ENCODE measurements around the gene VDR.

VDR gene

DNA sequence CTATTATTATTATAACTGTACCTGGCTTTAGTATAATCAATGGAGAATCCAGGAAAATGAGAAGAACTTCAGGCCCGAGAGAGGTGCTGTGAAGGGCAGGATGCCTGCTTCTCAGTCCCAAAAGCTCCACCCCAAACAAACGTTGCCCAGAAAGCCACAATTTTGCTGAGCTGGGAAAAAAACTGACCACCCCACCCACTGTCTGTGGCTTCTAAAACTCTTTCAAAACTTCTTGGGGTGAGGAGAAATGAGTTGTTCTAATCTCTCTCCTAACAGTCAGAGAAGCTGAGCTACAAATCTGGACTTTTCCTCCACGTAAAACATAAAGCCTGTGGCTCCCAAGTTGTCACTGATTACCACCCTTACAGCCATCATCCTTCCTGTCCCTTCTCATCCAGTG is 13.4 kb downstream of the VDR start:
- peak; percentile 60 for DNase-seq

DNA sequence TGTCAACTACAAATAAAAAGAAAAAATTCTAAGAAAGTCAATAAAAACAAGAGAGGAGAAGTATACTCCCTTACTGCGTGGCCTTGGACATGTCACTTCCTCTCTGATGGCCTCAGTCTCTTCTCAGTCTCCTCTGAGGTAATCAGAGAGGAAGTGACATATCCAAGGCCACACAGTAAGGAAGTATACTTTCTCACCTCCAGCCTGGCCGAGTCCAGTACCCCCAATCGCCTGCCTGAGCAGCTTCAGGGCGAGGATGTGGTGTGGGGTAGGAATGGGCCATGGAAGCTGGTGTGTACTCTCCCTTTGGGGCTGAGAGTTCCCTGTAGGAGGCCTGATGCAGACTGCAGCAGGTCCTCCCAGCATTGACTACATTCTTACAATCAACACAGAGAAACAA is 15.8 kb downstream of the VDR start:
- DNase-seq, result peak; percentile 64

DNA sequence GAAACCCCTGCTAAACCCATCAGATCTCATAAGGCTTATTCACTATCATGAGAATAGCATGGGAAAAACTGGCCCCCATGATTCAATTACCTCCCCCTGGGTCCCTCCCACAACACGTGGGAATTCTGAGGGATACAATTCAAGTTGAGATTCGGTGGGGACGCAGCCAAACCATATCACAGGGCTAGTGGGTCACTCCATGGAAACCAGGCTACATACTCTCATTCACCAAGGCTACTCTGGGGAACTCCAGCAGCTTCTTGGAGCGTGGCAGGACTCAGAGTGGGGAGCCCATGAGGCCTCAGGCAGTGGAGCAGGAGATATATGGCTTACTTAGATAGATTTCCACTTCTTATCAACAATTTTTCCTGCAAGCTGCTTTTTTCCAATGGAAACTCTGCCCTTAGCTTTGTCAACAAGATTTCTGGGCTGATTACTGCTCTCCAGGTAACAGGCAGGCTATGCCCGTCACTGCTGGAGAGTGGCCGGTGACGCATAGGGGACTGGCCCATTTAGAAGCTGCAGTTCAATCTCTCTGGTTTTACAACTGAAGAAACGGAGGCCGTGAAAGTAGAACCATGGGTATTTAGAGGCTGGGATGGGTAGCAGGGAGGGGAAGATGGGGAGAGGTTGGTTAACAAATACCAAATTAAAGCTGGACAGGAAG is 16.5 kb downstream of the VDR start:
- DNase-seq, result no peak

DNA sequence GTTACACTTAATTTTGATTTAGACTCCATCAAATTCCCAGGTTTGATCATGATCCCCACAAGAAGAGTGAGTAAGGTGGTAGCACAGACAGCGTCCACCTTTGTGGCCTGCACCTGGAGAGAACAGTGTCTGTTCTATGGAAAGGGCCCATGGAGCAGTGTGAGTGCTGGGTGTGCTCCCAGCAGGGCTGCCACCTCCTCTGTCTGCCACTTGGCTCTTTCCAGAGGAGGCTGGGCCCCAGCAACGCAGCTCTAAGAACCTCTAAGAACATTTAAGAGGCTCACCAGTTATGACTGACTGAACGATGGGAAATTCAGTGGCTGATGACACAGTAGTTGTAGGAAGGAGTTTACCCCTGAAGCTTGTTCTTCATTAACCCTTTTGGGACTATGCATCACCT is 17.3 kb downstream of the VDR start:
- no peak for DNase-seq

DNA sequence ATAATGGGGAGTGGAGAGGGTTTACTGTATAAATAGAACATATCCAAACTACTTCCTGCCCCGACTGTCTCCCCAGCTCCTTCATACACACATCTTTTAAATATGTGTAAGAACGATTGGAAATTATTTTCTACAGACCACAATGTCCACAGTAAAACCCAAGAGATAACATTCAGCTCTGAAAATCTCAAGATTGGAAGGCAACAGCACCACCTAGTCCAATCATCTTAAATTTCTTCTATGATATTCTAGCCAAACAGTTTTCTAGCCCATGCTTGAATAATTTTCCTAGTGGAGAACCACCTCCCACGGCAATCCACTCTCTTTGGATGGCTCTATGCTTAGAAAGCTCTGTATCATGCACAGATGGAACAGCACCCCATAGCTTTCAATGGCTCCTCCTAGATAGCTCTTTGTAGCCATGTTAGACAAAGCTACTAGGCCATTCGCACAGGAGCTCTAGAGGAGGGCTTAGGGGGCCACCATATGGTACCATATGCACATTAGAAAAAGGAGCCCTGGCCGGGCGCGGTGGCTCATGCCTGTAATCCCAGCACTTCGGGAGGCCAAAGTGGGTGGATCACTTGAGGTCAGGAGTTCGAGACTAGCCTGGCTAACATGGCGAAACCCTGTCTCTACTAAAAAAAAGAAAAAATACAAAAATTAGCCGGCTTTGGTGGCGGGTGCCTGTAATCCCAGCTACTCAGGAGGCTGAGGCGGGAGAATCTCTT is 18.1 kb downstream of the VDR start:
- DNase-seq, result no peak

DNA sequence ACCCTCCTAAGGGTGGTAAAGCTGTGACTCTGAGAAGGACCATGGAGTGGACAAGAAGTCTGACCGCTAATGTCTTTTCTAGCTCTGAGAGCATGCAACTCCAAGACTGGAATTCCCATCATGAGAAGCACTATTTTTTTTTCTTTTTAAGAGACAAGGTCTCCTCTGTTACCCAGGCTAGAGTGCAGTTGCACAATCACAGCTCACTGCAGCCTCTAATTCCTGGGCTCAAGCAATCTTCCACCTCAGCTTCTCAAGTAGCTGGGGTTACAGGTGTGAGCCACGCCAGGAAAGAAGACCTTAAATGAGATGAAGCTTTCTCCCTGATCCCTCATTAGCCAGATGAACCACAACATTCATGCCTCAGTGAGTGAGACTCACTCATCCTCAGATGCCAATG is 19.2 kb downstream of the VDR start:
- no peak for DNase-seq

DNA sequence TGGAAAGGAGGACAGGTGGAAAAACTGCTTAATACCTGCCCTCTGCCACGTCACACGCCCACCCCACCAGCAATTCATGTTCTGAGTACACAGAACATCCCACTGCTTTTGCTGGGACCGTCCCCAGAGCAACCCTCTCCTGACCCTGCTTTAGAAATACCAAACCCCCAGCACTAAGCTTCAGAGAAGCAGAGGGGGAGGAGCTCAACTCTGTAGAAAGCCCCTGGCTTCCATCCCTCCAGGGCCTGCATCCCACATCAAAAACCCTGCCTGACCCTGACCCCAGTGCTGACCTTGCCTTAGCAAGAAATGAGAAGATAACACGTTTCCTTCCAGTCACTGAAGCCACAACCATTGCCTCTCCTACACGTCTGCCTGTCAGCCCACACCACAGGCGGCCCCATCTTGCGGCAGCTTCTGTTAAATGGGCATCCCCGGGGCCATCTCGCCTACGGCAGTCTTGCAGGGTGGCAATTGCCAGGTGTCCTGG is 19.7 kb downstream of the VDR start:
- DNase-seq, result peak; percentile 84

DNA sequence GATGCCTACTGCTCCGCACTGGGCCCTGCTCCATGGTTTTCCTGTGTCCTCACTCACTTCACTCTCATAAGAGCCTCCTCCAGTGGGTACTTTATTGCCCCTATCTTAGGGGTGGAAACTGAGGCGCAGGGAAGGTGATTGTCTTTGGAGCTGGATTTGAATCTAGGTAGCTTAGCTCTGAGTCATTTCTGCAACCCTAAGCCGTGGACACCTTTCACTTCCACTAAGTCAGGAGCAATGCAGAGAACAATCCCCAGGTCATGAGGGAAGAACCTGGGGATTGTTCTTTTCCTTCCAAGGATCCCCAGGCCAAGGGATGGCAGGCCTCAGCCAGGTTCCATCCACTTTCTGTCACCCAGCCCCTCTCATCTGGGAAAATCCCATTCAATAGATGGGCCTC is 20.3 kb downstream of the VDR start:
- no peak for DNase-seq

DNA sequence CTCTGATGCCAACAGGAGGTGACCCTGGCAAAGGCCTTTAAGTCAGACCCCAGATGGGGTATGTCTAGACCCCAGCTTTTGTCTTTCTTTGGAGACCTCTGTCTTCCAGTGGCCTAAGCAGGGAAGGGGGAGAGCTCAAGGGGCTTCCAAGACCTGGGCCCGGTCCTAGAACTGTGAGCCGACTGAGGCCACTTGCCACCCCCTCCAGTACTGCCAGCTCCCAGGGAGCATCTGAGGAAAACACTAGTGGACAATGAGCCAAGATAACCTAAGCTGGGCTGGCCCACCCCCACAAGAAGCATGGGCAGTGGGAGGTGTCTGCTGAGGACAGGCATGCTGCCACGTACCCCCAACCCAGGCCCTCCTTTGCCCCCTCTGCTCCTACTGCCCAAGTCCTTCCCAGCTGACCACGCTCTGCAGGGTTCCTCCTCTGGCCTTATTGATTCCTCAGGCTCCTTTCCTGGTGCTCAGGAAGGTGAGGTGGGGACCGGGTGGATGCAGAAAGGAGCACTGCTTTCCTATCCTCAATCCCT is 21.1 kb downstream of the VDR start:
- no peak for DNase-seq

DNA sequence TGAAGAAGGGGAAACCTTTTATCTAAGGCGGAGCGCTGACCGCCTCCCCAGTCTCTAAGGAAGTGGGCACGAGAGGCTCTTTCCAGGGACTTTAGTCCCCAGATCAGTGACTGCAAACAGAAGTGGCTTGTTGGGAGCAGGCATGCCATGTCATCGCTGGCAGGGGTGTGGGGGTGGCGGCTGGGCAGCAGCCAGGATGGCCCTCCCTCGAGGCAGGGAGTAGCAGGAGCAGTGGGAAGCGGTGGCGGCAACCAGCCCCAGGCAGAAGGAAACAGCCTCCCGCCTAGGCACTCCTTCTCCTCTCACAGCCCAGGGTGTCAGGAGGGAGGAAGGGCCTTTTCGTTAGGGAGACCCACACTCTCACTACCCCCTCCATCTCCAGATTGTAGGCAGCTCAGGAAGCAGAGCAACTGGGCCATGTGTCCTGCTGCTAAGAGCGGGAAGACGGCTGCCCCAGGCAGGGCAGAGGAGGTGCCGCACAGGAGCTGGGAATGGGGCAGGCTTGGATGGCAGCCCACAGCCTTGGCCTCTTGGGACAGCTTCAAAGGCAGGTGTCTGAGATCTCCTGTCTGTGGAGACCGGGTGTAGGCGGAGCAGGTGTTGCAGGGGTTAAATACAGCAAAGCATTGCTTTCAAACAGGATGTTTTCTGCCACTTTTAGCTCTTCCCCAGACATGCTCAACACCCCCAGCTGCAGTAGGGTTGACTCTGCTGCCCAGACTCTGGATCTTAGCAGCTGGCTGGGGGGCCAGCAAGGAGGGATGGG is 21.8 kb downstream of the VDR start:
- peak; percentile 51 for DNase-seq

DNA sequence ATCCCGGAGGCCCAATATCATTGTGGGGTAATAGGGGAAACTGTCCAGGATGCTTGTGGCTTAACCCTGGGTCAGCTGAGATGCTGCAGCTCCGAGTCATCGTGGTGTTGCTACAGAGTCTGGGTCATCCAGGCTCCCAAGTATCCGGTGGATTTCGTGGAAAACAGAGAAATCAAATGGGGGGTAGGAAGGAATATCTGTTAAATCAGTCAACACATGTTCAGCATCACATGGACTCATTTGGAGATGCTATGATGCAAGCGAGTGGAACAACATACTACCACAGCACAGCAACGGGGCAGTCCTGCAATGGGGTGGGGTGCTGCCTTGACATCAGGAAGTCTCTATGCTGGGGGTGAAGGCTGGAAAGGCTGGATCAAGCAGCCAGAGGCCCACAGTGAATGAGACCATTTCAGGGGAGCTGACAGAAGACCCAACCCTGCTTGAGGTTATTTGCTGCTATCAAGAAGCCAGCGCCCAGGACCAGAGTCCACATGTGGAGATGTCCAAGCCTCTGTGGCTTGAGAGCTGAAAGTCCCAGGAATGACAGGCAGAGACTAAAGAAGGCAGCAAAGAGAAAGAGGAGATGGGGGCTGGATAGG is 22.9 kb downstream of the VDR start:
- DNase-seq, result no peak

DNA sequence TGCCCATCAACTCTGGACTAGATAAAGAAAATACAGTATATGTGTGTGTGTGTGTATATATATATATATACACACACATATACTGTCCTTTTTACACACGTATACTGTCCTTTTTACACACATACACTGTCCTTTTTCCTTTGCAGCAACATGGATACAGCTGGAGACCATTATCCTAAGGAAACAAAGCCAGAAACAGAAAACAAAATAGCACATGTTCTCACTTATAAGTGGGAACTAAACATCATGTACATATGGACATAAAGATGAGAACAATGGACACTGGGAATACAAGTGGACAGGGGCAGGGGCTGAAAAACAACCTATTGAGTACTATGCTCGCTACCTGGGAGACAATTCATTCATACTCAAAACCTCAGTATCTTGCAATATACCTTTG is 23.7 kb downstream of the VDR start:
- no peak for DNase-seq

DNA sequence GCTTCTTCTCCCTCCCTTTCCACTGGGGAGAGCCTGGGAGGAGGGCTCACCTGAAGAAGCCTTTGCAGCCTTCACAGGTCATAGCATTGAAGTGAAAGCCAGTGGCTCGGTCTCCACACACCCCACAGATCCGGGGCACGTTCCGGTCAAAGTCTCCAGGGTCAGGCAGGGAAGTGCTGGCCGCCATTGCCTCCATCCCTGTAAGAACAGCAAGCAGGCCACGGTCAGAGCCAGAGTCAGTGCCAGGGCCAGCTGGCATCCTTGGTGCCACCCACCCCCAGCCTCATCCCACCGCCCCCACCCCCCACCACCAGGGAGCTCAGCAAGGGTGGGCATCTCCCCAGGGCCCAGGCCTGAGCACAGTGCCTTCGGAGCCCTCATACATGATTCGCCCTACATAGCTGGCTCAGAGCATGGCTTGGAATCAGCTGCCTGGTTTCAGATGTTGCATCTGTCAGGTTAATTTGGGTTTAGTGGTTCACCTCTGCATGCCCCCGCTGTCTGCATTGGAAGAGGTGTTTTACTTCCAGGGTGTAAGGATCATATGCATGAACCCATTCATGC is 25.8 kb downstream of the VDR start:
- DNase-seq, result no peak

DNA sequence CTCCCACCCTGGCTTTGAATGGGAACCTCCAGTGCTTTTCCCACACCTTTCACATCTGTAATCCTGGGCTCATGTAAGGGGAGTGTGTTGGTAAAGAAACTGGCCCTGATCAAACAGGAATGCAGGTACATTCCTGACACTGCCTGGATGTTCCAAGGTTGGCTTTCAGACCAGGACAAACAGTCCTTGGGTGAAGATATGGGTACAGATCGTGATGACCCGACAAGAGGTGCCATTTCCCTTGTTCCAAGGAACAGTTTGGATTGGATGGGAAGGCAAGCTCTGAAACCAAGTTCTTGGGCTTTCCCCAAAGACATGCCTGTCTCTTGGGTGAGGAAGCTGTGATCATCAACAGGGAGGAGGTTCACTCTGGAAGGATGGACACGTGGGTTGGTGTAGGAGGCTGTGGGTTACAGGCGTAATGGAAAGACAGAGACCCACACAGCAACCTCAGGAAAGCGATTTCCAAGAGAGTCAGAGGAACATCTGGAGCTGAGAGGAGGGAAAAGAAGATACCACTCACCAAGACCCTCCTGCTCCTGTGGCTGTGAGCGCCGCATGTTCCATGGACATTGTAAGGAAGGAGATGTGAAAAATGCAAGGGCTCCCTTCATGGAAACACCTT is 26.4 kb downstream of the VDR start:
- DNase-seq, result no peak

DNA sequence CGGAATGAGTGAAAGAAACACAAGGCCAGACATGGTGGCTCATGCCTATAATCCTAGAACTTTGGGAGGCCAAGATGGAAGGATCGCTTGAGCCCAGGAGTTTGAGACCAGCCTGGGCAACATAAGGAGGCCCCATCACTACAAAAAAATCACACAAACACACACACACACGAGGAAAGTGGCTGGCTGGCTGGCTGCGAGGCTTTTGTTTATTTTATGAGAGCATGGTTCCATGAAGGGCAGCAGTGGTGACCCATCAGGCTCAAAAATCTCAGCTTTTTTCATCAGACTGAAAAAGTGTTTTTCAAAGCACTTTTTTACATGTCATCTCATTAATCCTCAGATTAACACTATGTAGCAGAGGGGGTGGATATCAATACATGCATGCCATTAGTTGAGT is 27.7 kb downstream of the VDR start:
- no peak for DNase-seq

DNA sequence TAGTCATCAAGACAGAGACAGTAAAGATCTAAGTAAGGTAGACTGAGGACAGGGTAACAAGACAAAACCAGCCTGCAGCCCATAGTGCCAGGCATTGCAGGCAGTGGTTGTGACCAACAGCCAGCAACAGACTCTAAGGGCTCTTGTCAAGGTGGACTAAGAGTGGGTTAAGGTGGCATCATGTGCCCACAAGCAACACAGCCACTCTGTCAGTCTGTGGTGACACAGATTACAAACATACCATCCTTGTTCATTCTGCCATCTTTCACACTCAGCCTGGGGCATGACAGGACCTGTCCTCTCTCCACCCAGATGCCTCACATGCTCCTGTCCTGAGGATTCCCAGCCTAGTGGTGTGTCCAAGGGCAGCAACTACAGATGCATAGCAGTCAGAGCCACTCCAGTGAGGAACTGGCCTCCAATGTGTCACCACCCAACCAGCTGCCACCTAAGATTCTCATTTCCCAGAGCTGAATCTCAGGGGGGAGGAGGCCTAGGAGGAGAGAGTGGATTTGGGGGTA is 28.3 kb downstream of the VDR start:
- no peak for DNase-seq

DNA sequence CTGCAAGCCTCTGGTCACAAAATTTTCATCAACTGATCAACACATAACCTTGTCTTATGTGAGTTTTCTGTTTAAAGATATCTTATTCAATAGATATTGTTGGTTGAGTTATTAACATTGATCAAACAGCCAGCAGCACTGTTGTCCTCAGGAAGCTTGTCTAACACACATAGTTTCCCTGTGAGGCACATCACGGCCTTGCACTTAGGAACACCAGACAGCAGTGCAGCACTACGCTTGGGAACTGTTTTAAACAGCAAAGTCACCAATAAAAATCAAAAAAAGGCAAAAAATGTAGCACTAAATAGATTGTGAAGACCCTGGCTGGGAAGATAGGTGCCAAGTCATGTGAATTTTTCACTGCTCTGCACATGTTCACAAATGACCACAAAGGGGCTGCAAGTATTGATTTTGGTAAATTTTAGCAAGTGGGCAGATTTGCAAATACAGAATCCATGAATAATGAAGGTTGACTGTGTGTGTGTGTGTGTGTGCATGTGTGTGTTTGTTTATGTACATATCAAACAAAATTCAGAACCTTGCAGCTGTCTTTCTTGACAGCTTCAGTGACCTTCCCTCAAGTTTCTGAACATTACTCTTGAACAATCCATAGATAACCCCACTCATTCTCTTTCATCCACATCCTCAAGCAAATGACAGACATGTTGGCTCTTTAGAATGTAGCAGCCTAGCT is 28.9 kb downstream of the VDR start:
- no peak for DNase-seq

DNA sequence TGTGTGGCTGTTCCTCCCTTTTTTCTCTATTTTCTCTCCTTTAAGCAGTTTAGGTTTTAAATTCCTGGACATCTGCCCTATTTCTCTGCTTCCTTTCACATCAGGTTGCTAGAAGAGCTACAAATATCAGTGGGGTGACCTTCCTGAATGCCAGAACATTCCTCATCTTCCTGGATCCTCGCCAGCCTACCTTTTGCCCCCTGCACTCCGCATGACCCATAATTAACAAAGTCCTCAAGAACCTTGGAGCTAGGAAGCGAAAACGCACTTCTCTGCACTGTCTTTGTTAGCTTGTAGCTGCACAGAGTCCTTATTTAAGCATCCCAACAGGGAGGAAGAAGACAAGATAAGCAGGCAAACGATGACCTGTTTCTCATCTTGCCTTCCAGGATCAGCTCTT is 30.5 kb downstream of the VDR start:
- DNase-seq, result no peak

DNA sequence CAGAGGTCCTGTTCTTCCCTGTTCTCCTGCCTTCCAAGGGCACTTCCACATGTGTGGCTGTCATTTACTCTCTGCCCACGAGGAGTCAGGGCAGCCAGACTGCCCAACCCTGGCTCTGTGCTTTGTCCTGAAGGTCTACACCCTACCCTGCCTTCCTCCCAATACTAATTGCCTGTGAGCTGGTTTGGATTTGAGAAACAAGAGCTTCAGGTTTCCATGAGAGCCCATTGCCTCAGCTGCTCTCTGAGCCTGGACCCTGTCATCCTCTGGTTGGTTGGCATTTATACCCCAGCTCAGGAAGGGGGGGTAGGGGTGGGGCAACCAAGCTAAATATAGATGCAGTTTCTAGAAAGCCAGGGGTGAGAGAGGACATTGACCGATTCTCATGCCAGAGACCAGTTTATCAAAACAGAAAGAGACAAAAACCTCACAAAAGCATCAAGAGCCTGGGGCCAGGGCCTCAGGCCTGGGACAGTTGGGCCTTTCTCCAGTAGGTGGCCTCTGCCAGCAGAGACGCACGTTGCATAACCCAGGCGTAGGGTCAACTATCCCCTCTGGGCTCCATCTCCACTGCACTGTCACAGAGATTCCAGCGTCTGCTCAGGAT is 34.5 kb downstream of the VDR start:
- no peak for DNase-seq

DNA sequence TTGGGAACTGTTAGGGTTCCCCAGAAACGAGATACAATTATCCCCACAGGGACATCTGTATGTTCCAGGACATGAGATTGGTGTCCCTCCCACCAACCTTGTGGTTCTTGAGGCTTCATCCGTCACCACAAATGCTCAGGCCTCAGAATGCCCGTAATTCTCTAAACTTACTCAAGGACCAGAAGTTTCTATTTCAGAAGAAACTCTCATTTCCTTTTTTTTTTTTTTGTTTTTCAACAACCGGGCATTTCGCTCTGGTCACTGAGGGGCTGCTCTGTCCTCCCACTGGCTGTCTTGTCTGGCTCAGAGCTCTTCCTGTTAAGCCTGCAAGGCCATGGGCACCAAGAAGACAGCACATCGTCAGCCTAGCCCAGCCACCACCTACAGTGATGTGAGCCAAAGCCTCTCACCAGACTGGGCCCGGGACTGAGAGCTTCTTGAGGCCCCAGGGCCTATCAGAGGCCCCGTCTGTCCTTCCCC is 36.2 kb downstream of the VDR start:
- no peak for DNase-seq

DNA sequence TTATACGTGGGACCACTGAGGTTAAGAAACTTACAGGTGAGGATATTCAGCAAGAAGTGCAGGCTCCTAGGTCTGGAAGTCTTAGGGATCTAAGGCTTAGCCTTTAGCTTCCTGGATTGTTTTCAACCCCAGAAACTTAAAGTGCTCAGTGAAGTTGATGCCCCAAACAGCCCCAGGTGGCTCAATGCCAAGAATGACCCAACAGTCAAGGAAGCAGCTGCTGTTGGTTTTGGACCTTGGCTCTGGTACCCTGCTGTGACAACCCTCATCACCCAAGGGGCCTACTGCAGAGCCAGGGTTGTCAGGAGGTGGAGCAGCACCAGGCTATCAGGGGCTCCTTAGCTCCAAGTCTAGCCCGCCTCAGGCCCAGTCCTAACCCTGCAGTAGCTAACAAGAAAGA is 36.8 kb downstream of the VDR start:
- DNase-seq, result no peak

Measured in activated CD4-positive, alpha-beta T cell treated with anti-CD3 and anti-CD28 coated beads, Interleukin-2, amount 50 U/mL, for 16 hours (primary cell).